T-helper 17 cell (primary cell): ENCODE measurements around the gene CKAP2. TPM values are rescaled to one million over a fixed set of nuclear protein-coding genes. Genes with fewer than 3 reads are reported as not detected.

Experiments used
- total RNA-seq, 4 donors: library from RNA in 2 of 4; stranded (reverse) in 2 of 4; gene quantifications; one replicate each; pipeline ENCODE4 v1.2.3 and lab custom pipeline; 2022 to 2026

CKAP2 gene
- total RNA-seq, 2 donors from 2014 or later = 21.8 to 27.8 TPM

Other genes starting within 250 kb of the CKAP2 start
- under 1 TPM; 0.40 to 0.68 TPM for gene THSD1, start 49.3 kb upstream of the CKAP2 start, total RNA-seq
- gene VPS36, start 4.8 kb upstream of the CKAP2 start, total RNA-seq = 10 to 100 TPM; 39.6 to 42.0 TPM
- 10 to 100 TPM; 11.6 to 14.2 TPM for gene HNRNPA1L2, start 187.0 kb downstream of the CKAP2 start, total RNA-seq
- 10 to 100 TPM; 23.7 to 27.4 TPM for gene SUGT1, start 197.4 kb downstream of the CKAP2 start, total RNA-seq